ENCODE data around the gene NPAS2.

- TF ChIP-seq TAF1 (IDR thresholded peaks at IDR 0.05; ENCODE audit: borderline replicate concordance, low read depth, low read length) (no peak), USF1 (IDR thresholded peaks at IDR 0.05; ENCODE audit: borderline replicate concordance, low read depth) (no peak), RXRA (IDR thresholded peaks at IDR 0.05; ENCODE audit: borderline replicate concordance, low read depth) (no peak), RFX5 (IDR thresholded peaks at IDR 0.05; ENCODE audit: low read length) (no peak), CTCF (IDR thresholded peaks at IDR 0.05) (no peak), RAD21 (IDR thresholded peaks at IDR 0.05; ENCODE audit: low read length) (no peak), GABPA (IDR thresholded peaks at IDR 0.05; ENCODE audit: low read depth) (no peak), YY1 (IDR thresholded peaks at IDR 0.05; ENCODE audit: low read depth) (no peak), EP300 (IDR thresholded peaks at IDR 0.05; ENCODE audit: borderline replicate concordance in 1 of 2, low read depth in 1 of 2, low read length in 1 of 2) (no peak)
- TF ChIP-seq, protein P1, sequence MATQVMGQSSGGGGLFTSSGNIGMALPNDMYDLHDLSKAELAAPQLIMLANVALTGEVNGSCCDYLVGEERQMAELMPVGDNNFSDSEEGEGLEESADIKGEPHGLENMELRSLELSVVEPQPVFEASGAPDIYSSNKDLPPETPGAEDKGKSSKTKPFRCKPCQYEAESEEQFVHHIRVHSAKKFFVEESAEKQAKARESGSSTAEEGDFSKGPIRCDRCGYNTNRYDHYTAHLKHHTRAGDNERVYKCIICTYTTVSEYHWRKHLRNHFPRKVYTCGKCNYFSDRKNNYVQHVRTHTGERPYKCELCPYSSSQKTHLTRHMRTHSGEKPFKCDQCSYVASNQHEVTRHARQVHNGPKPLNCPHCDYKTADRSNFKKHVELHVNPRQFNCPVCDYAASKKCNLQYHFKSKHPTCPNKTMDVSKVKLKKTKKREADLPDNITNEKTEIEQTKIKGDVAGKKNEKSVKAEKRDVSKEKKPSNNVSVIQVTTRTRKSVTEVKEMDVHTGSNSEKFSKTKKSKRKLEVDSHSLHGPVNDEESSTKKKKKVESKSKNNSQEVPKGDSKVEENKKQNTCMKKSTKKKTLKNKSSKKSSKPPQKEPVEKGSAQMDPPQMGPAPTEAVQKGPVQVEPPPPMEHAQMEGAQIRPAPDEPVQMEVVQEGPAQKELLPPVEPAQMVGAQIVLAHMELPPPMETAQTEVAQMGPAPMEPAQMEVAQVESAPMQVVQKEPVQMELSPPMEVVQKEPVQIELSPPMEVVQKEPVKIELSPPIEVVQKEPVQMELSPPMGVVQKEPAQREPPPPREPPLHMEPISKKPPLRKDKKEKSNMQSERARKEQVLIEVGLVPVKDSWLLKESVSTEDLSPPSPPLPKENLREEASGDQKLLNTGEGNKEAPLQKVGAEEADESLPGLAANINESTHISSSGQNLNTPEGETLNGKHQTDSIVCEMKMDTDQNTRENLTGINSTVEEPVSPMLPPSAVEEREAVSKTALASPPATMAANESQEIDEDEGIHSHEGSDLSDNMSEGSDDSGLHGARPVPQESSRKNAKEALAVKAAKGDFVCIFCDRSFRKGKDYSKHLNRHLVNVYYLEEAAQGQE (IDR thresholded peaks at IDR 0.05; ENCODE audit: low read depth, low read length): no peak
- TF ChIP-seq, protein P2, sequence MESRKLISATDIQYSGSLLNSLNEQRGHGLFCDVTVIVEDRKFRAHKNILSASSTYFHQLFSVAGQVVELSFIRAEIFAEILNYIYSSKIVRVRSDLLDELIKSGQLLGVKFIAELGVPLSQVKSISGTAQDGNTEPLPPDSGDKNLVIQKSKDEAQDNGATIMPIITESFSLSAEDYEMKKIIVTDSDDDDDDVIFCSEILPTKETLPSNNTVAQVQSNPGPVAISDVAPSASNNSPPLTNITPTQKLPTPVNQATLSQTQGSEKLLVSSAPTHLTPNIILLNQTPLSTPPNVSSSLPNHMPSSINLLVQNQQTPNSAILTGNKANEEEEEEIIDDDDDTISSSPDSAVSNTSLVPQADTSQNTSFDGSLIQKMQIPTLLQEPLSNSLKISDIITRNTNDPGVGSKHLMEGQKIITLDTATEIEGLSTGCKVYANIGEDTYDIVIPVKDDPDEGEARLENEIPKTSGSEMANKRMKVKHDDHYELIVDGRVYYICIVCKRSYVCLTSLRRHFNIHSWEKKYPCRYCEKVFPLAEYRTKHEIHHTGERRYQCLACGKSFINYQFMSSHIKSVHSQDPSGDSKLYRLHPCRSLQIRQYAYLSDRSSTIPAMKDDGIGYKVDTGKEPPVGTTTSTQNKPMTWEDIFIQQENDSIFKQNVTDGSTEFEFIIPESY (IDR thresholded peaks at IDR 0.05; ENCODE audit: borderline replicate concordance, low read depth): no peak
- TF ChIP-seq, protein P3, sequence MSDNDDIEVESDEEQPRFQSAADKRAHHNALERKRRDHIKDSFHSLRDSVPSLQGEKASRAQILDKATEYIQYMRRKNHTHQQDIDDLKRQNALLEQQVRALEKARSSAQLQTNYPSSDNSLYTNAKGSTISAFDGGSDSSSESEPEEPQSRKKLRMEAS (IDR thresholded peaks at IDR 0.05; ENCODE audit: low read depth): no peak
These were observed 48.1 kb downstream of the NPAS2 start for GRCh38 chr2:100868083-100868482.

Data from SK-N-SH (cell line).